GM12873 (cell line): Measurements from ENCODE around the gene RBMXL3.

ENCODE experiments used
- TF ChIP-seq, protein P1 (sequence below): IDR thresholded peaks from 2 replicates; pipeline ENCODE4 v1.5.1; 2012; ENCODE audit warnings: low read depth, mild to moderate bottlenecking, moderate library complexity, low read length, control low read depth; ENCODE audit not compliant: insufficient read depth; ENCODE audit errors: missing control alignments

Gene RBMXL3

DNA sequence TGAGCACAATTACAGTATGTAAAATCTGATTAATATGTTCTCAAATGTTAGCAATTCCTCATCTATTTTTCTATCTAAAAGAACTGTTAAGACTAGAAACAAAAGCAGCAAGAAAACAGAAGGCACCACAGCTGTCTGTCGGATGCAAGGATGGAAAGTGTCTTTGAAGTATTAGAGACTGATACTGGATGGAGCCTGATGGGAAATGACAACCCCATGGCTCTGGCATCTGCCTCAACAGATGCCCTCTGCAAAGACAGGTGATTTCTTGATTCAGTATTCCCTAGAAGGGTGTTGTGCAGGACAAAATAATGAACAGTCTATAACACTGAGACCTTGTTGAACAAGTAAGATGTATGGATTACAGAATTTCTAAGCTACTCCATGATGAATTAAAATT lies 24.9 kb downstream of the RBMXL3 start:
- TF ChIP-seq, protein P1, sequence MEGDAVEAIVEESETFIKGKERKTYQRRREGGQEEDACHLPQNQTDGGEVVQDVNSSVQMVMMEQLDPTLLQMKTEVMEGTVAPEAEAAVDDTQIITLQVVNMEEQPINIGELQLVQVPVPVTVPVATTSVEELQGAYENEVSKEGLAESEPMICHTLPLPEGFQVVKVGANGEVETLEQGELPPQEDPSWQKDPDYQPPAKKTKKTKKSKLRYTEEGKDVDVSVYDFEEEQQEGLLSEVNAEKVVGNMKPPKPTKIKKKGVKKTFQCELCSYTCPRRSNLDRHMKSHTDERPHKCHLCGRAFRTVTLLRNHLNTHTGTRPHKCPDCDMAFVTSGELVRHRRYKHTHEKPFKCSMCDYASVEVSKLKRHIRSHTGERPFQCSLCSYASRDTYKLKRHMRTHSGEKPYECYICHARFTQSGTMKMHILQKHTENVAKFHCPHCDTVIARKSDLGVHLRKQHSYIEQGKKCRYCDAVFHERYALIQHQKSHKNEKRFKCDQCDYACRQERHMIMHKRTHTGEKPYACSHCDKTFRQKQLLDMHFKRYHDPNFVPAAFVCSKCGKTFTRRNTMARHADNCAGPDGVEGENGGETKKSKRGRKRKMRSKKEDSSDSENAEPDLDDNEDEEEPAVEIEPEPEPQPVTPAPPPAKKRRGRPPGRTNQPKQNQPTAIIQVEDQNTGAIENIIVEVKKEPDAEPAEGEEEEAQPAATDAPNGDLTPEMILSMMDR, result no peak

DNA sequence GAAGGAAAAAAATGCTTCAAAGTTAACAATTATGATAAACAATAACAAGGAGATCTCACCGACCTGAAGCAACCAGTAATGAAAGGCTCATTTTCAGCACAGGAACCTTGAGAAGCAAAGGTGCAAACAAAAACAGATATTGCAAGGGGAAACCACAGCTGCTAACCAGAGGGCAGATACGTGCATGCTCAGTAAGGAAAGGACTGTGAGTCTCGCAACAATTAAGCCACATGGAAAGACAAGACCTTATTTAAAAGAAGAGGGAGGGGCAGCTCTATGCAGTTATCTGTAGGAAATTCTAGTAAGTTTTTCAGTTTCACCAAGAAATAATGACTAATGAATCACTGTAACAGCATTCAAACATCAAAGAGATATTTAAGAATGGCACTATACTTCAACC lies 25.4 kb downstream of the RBMXL3 start:
- TF ChIP-seq, protein P1, result no peak

DNA sequence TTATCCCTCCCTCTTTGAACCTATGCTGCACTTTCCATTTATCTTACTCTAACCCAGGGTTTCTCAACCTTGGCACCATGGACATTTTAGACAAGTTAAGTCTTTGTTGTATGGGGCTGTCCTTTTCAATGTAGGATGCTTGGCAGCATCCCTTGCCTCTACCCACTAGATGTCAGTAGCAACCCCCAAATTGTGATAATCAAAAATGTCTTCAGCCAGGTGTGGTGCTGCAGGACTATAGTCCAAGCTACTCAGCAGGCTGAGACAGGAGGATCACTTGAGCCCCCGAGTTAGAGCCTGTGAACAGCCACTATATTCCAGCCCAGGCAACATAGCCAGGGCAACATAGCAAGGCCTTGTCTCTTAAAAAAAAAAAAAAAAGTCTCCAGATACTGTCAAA lies 37.7 kb downstream of the RBMXL3 start:
- TF ChIP-seq, protein P1, result peak; percentile 47

GRCh38 chrX:115229337-115230003 lies 40.3 kb downstream of the RBMXL3 start:
- TF ChIP-seq, protein P1, result no peak

DNA sequence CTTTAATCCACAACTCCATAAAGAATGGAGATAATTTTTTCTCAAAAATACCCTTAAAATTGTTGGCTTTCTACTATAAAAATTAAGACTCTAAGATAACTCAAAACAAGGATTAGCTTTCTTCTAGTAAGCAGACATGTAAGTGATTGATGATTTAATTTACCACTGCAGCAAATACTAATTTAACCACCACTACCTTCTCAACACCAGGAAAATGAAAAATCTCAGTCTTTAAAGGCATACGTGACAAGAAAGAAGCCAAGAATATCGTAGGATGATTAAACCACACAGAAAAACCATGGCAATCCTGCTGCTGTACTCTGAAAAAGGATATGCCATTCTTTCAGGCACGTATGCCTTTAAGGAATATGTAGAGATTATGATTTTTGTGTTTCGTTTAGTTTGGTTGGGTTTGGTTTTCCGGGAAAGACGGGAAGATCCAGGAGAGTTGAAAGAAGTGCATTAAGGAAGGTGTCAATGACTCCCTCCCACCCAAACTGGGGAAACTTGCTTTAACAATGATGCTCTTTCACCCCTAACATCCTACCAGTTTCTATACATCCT lies 43.8 kb downstream of the RBMXL3 start:
- TF ChIP-seq, protein P1, result no peak

- TF ChIP-seq, protein P1, result no peak
Measured at GRCh38 chrX:115233497-115234455, 44.6 kb downstream of the RBMXL3 start, which contains the start of gene LRCH2. Gene LRCH2, minus strand, starts transcription at chrX:115234096. Its CDS starts 55 bp downstream, at chrX:115234041.

GRCh38 chrX:115234461-115234860 lies 45.3 kb downstream of the RBMXL3 start:
- TF ChIP-seq, protein P1, result no peak
